Esophagus muscularis mucosa (tissue), 4 donors: ENCODE measurements around the gene LARP7. TPM values are rescaled to one million over a fixed set of nuclear protein-coding genes. Genes with fewer than 3 reads are reported as not detected.
A peak's percentile ranks its signal among the peaks of the same experiment; 100 is the strongest.
"Not testable (repeated sequence)": the region's sequence is repeated elsewhere in the genome, so short reads cannot be mapped to it uniquely, and the experiment has no call there.

Source experiments
- DNase-seq: peaks from one replicate; pipeline ENCODE4 v3.0.0-alpha.2; 2017; ENCODE audit errors: extremely low spot score
- H3K27ac ChIP-seq, 4 donors: fragments of 200-600 bp; sonication (generic); replicated peaks in 1 of 4; 1 replicate in 3 of 4; 2 replicates in 1 of 4; pipeline ENCODE4 v1.5.1; 2016 to 2019; ENCODE audit warnings: mild to moderate bottlenecking in 1 of 4
- H3K27me3 ChIP-seq, 4 donors: fragments of 200-600 bp; sonication (generic); one replicate each; pipeline versions ENCODE4 v1.5.1 to v1.6.0; 2016 to 2019
- H3K36me3 ChIP-seq, 4 donors: fragments of 200-600 bp; sonication (generic); one replicate each; pipeline ENCODE4 v1.5.1; 2016 to 2019
- H3K4me1 ChIP-seq, 4 donors: fragments of 200-600 bp; sonication (generic); one replicate each; pipeline ENCODE4 v1.5.1; 2016 to 2019
- H3K4me3 ChIP-seq, 4 donors: fragments of 200-600 bp; sonication (generic); 1 replicate in 2 of 4; 2 replicates in 2 of 4; pipeline ENCODE4 v1.5.1; 2016 to 2019; ENCODE audit warnings: mild to moderate bottlenecking in 4 of 4, moderate library complexity in 1 of 4
- H3K9me3 ChIP-seq, 4 donors: fragments of 200-600 bp; sonication (generic); 1 replicate in 3 of 4; 2 replicates in 1 of 4; pipeline ENCODE4 v1.5.1; 2016 to 2019
- CTCF ChIP-seq, 3 experiments: fragments of 200-600 bp in 2 of 3; fragments of 450-650 bp in 1 of 3; sonication (generic) in 2 of 3; IDR thresholded peaks; one replicate each; pipeline ENCODE4 v1.5.1; 2017 to 2019; ENCODE audit warnings: antibody characterized with exemption in 3 of 3, mild to moderate bottlenecking in 2 of 3, moderate library complexity in 1 of 3
- EP300 ChIP-seq: sonication (generic); formaldehyde crosslinking; IDR thresholded peaks from one replicate; pipeline ENCODE4 v1.6.1; 2017; ENCODE audit warnings: antibody characterized with exemption
- POLR2A ChIP-seq: fragments of 450-650 bp; IDR thresholded peaks from one replicate; pipeline ENCODE4 v1.6.1; 2017; ENCODE audit warnings: antibody characterized with exemption, moderate library complexity, mild to moderate bottlenecking, low read depth
- POLR2AphosphoS5 ChIP-seq, 2 donors: sonication (generic); formaldehyde crosslinking; IDR thresholded peaks; one replicate each; pipeline ENCODE4 v1.6.1; 2017; ENCODE audit warnings: antibody characterized with exemption in 2 of 2
- WGBS: methylation state at CpG from one replicate; pipeline ENCODE4 v1.1.5; 2018; 5-methylcytosine and 5-hydroxymethylcytosine counted together
- intact Hi-C: fragments of 100-400 bp; cut with DNase I; formaldehyde crosslinking; loops from one replicate; pipeline ENCODE4 v1.15.1; 2023
- total RNA-seq, 4 donors: library from RNA; depleted of rRNA; stranded (reverse); fragments of >200 nt; gene quantifications; one replicate each; pipeline versions ENCODE4 v1.1.0 to v1.2.1, GENCODE V29; 2016

The LARP7 gene
- total RNA-seq, 4 donors from 2014 or later: 42.3 to 75.6 (median 47.3) TPM

GRCh38 chr4:112626228-112626627 is 10.7 kb upstream of the LARP7 start:
- WGBS: 94% methylated on average over 4 of the region's 4 CpGs
- intact Hi-C loops: no loop called here
- no peaks in the 10 kb centered on the region for H3K4me1 ChIP-seq
- no peak for TF ChIP-seq EP300
- no peak for TF ChIP-seq POLR2A
- TF ChIP-seq POLR2AphosphoS5 (IDR thresholded peaks at IDR 0.05): no peak
- TF ChIP-seq CTCF (IDR thresholded peaks at IDR 0.05): no peak
- no peaks in the 10 kb centered on the region for H3K9me3 ChIP-seq
- H3K27me3 ChIP-seq: no peaks in the 10 kb centered on the region
- peaks cover 0 to 21% (median 5%) of the 10 kb centered on the region in 4 donors for H3K36me3 ChIP-seq
- no peak overlapping the region for H3K27ac ChIP-seq
- DNase-seq: no peak
- no peak overlapping the region for H3K4me3 ChIP-seq

GRCh38 chr4:112633477-112634235 is 3.3 kb upstream of the LARP7 start:
- intact Hi-C loops: loop anchor here (5.0 kb wide), 1 partner anchor 134 kb away; no protein-coding TSS in a partner anchor
- peaks cover 13 to 19% (median 17%) of the 10 kb centered on the region in 4 donors for H3K4me1 ChIP-seq
- no peaks in the 10 kb centered on the region for H3K9me3 ChIP-seq
- H3K27ac ChIP-seq: no peak overlapping the region
- no peak for DNase-seq
- H3K4me3 ChIP-seq: no peak overlapping the region
- no peak for TF ChIP-seq POLR2A
- no peak for TF ChIP-seq EP300
- TF ChIP-seq CTCF (IDR thresholded peaks at IDR 0.05): peak; percentile 47 to 50 (median 49)
- TF ChIP-seq POLR2AphosphoS5 (IDR thresholded peaks at IDR 0.05): no peak
- WGBS: 29% methylated on average over 4 of the region's 4 CpGs
- H3K36me3 ChIP-seq: peaks cover 0 to 23% (median 5%) of the 10 kb centered on the region in 4 donors
- no peaks in the 10 kb centered on the region for H3K27me3 ChIP-seq

- peak overlapping the region; percentile 53 to 72 (median 62) for H3K4me3 ChIP-seq
- peaks cover 30 to 44% (median 32%) of the 10 kb centered on the region in 4 donors for H3K4me1 ChIP-seq
- no peaks in the 10 kb centered on the region for H3K27me3 ChIP-seq
- DNase-seq: no peak
- H3K36me3 ChIP-seq: no peaks in the 10 kb centered on the region
- WGBS: 3% methylated on average over 8 of the region's 8 CpGs
- peak overlapping the region; percentile 88 to 95 (median 90) for H3K27ac ChIP-seq
- intact Hi-C loops: loop anchor here (5.0 kb wide), 1 partner anchor 300 kb away; no protein-coding TSS in a partner anchor
- H3K9me3 ChIP-seq: no peaks in the 10 kb centered on the region
- no peak for TF ChIP-seq CTCF (IDR thresholded peaks at IDR 0.05)
- no peak for TF ChIP-seq POLR2AphosphoS5 (IDR thresholded peaks at IDR 0.05)
- no peak for TF ChIP-seq EP300
- no peak for TF ChIP-seq POLR2A
These were observed 566 bp downstream of the LARP7 start for GRCh38 chr4:112637552-112637866.

- Histone ChIP-seq H3K36me3 (peaks cover 25 to 35% (median 31%) of the 10 kb centered on the region in 4 donors), H3K4me3 (no peak overlapping the region), H3K27ac (no peak overlapping the region), H3K27me3 (no peaks in the 10 kb centered on the region), H3K9me3 (no peaks in the 10 kb centered on the region), H3K4me1 (peaks cover 23 to 41% (median 24%) of the 10 kb centered on the region in 4 donors)
- TF ChIP-seq CTCF (IDR thresholded peaks at IDR 0.05) (no peak), EP300 (no peak), POLR2AphosphoS5 (IDR thresholded peaks at IDR 0.05) (no peak), POLR2A (no peak)
- no peak for DNase-seq
- intact Hi-C loops: no loop called here
- WGBS: 79% methylated on average over 2 of the region's 2 CpGs
These were observed 5.6 kb downstream of the LARP7 start for GRCh38 chr4:112642526-112642925.

GRCh38 chr4:112644595-112645535 is 7.9 kb downstream of the LARP7 start:
- intact Hi-C loops, H3K27ac ChIP-seq, H3K4me3 ChIP-seq, H3K9me3 ChIP-seq, H3K27me3 ChIP-seq, DNase-seq: not testable (repeated sequence)
- Histone ChIP-seq H3K4me1 (peaks cover 5 to 25% (median 9%) of the 10 kb centered on the region in 4 donors), H3K36me3 (peaks cover 40 to 58% (median 48%) of the 10 kb centered on the region in 4 donors)
- 85% methylated on average over 10 of the region's 10 CpGs for WGBS
